ENCODE data around the gene ANAPC5. TPM values are rescaled to one million over a fixed set of nuclear protein-coding genes. Genes with fewer than 3 reads are reported as not detected.

ANAPC5 gene
- total RNA-seq, 1 experiment from 2014 or later: 116 TPM

DNA sequence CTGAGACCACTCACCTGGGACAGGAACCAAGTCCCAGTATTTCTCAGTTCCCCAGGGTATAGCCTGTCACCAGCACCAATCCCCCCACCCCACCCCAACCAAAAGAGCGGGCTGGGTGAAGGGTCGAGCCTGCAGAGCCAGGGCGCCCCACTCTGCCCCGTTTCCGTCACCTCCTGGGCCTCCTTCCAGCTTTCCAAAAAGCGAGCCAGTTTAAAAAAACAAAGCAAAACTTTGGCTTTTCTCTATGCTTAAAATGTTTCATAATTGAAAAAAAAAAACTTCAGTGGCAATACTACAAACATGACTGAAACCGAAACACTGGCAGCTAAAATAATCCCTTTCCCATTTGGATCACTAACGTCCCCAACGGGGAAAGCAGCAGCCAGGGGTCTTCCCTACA, 63.2 kb downstream of the ANAPC5 start:
- TF ChIP-seq, protein P1, sequence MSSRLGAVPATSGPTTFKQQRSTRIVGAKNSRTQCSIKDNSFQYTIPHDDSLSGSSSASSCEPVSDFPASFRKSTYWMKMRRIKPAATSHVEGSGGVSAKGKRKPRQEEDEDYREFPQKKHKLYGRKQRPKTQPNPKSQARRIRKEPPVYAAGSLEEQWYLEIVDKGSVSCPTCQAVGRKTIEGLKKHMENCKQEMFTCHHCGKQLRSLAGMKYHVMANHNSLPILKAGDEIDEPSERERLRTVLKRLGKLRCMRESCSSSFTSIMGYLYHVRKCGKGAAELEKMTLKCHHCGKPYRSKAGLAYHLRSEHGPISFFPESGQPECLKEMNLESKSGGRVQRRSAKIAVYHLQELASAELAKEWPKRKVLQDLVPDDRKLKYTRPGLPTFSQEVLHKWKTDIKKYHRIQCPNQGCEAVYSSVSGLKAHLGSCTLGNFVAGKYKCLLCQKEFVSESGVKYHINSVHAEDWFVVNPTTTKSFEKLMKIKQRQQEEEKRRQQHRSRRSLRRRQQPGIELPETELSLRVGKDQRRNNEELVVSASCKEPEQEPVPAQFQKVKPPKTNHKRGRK (CRISPR knock-in tag; IDR thresholded peaks at IDR 0.05; ENCODE audit: borderline replicate concordance): no peak
- TF ChIP-seq FOXJ3 (CRISPR knock-in tag; IDR thresholded peaks at IDR 0.05; ENCODE audit: borderline replicate concordance) (no peak), NR1H2 (CRISPR knock-in tag; IDR thresholded peaks at IDR 0.05) (no peak)
- Mint-ChIP-seq H3K9me3 (no peaks in the 10 kb centered on the region), H3K4me3 (no peak overlapping the region), H3K27ac (no peak overlapping the region), H3K27me3 (ENCODE audit: low read depth) (no peaks in the 10 kb centered on the region), H3K4me1 (peaks cover 24% of the 10 kb centered on the region), H3K36me3 (peaks cover 7% of the 10 kb centered on the region; the same call in 1 of the 2 replicates)
- ChIA-PET CTCF (no interaction called here), POLR2A (no interaction called here)
- ATAC-seq (peak; percentile 26; the same call in 1 of the 2 replicates), DNase-seq (ENCODE audit: low spot score) (no peak)

DNA sequence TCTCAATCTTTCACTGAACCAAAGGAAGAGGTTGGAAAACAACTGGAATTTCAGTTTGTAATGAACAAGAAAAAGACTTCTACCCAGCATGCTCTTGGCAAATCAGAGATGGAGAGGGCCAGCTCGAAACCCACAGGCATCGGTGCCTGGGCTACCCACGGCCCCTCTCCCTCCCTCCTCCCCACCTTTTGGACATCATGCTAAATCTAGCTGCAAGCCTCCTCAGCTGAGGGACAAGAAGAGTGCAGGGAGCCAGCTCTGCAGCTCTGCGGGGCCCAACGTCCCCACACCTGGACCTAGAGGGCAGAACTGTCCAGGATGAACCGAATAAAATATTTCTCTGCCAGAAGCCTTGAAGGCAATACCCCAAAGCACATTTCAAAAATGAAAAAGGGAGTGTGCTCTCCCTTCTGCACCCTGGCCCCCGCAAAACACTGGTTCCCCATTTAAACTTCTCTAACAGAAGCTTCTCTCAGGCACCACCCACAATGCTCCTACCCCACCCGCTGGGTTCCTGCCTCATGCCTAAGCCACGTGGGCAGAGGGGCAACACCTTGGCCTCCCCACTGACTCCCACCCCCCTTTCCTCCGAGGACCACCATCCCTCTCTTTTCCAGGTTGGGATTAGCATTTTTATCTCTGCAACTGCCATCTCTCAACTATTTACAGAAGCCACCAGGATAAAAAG, 63.9 kb downstream of the ANAPC5 start:
- H3K4me3 Mint-ChIP-seq: no peak overlapping the region
- ATAC-seq (0 out of 2 replicates have a peak, but pooled peaks have one; percentile 30), DNase-seq (ENCODE audit: low spot score) (no peak)
- peaks cover 7% of the 10 kb centered on the region; the same call in 1 of the 2 replicates for H3K36me3 Mint-ChIP-seq
- no peaks in the 10 kb centered on the region for H3K9me3 Mint-ChIP-seq
- TF ChIP-seq, protein P2, sequence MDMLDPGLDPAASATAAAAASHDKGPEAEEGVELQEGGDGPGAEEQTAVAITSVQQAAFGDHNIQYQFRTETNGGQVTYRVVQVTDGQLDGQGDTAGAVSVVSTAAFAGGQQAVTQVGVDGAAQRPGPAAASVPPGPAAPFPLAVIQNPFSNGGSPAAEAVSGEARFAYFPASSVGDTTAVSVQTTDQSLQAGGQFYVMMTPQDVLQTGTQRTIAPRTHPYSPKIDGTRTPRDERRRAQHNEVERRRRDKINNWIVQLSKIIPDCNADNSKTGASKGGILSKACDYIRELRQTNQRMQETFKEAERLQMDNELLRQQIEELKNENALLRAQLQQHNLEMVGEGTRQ (CRISPR knock-in tag; IDR thresholded peaks at IDR 0.05): peak; percentile 36; the same call in 1 of the 2 replicates
- TF ChIP-seq, protein P3, sequence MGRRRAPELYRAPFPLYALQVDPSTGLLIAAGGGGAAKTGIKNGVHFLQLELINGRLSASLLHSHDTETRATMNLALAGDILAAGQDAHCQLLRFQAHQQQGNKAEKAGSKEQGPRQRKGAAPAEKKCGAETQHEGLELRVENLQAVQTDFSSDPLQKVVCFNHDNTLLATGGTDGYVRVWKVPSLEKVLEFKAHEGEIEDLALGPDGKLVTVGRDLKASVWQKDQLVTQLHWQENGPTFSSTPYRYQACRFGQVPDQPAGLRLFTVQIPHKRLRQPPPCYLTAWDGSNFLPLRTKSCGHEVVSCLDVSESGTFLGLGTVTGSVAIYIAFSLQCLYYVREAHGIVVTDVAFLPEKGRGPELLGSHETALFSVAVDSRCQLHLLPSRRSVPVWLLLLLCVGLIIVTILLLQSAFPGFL (CRISPR knock-in tag; IDR thresholded peaks at IDR 0.05; ENCODE audit: borderline replicate concordance): no peak
- TF ChIP-seq ZNF317 (CRISPR knock-in tag; IDR thresholded peaks at IDR 0.05; ENCODE audit: borderline replicate concordance, low read depth): no peak
- no peak for TF ChIP-seq ZNF423 (CRISPR knock-in tag; IDR thresholded peaks at IDR 0.05)
- TF ChIP-seq NR1H2 (CRISPR knock-in tag; IDR thresholded peaks at IDR 0.05): no peak
- TF ChIP-seq SOX15 (CRISPR knock-in tag; IDR thresholded peaks at IDR 0.05): no peak
- TF ChIP-seq, protein P4, sequence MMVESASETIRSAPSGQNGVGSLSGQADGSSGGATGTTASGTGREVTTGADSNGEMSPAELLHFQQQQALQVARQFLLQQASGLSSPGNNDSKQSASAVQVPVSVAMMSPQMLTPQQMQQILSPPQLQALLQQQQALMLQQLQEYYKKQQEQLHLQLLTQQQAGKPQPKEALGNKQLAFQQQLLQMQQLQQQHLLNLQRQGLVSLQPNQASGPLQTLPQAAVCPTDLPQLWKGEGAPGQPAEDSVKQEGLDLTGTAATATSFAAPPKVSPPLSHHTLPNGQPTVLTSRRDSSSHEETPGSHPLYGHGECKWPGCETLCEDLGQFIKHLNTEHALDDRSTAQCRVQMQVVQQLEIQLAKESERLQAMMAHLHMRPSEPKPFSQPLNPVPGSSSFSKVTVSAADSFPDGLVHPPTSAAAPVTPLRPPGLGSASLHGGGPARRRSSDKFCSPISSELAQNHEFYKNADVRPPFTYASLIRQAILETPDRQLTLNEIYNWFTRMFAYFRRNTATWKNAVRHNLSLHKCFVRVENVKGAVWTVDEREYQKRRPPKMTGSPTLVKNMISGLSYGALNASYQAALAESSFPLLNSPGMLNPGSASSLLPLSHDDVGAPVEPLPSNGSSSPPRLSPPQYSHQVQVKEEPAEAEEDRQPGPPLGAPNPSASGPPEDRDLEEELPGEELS (CRISPR knock-in tag; IDR thresholded peaks at IDR 0.05): no peak
- TF ChIP-seq, protein P5, sequence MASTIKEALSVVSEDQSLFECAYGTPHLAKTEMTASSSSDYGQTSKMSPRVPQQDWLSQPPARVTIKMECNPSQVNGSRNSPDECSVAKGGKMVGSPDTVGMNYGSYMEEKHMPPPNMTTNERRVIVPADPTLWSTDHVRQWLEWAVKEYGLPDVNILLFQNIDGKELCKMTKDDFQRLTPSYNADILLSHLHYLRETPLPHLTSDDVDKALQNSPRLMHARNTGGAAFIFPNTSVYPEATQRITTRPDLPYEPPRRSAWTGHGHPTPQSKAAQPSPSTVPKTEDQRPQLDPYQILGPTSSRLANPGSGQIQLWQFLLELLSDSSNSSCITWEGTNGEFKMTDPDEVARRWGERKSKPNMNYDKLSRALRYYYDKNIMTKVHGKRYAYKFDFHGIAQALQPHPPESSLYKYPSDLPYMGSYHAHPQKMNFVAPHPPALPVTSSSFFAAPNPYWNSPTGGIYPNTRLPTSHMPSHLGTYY (CRISPR knock-in tag; IDR thresholded peaks at IDR 0.05): no peak
- peaks cover 24% of the 10 kb centered on the region for H3K4me1 Mint-ChIP-seq
- POLR2A ChIA-PET: interaction anchor here (0.5 to 1.2 kb wide), 3 partner anchors 9 to 743 kb away, joined by 3 read pairs; no protein-coding TSS in a partner anchor
- H3K27me3 Mint-ChIP-seq (ENCODE audit: low read depth): no peaks in the 10 kb centered on the region
- peak overlapping the region; percentile 28 for H3K27ac Mint-ChIP-seq
- CTCF ChIA-PET: interaction anchor here (0.6 kb wide), 1 partner anchor 486 kb away, joined by 3 read pairs; no protein-coding TSS in a partner anchor

DNA sequence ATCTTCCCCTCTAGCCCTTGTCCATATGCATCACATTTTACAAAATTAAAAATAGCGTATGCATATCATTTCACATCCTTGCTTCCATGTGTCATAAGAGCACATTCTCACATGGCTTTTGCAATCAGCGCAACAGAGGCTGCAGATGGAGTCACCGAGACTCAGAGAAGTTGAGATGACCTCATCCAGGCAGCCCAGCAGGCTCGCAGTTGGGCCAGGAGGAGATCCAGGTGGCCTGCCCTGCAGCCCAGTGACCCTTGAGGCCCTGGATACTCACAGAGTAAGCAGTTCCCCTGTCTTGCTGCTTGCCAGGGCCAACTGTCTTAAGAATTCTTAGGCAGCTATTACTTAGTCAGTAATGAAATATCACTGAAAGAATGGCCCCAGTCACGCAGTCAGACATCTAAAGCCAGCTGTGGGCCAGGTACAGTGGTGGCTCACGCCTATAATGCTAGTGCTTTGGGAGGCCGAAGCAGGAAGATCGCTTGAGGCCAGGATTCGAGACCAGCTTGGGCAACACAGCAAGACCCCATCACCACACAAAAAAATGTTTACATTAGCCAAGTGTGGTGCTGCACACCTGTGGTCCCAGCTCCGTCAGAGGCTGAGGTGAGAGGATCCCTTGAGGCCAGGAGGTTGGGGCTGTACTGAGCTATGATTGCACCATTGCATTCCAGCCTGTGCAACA, 64.8 kb downstream of the ANAPC5 start:
- Mint-ChIP-seq H3K36me3 (peaks cover 7% of the 10 kb centered on the region; the same call in 1 of the 2 replicates), H3K4me3 (no peak overlapping the region), H3K9me3 (no peaks in the 10 kb centered on the region), H3K27me3 (ENCODE audit: low read depth) (no peaks in the 10 kb centered on the region), H3K4me1 (peaks cover 24% of the 10 kb centered on the region), H3K27ac (no peak overlapping the region)
- ChIA-PET CTCF (interaction anchor here (0.5 to 0.6 kb wide), 2 partner anchors 487 to 718 kb away, joined by 3 read pairs; no protein-coding TSS in a partner anchor), POLR2A (interaction anchor here (0.6 to 1.2 kb wide), 2 partner anchors 8 to 10 kb away, joined by 3 read pairs; no protein-coding TSS in a partner anchor)
- ATAC-seq (no peak), DNase-seq (ENCODE audit: low spot score) (no peak)
- TF ChIP-seq, protein P6, sequence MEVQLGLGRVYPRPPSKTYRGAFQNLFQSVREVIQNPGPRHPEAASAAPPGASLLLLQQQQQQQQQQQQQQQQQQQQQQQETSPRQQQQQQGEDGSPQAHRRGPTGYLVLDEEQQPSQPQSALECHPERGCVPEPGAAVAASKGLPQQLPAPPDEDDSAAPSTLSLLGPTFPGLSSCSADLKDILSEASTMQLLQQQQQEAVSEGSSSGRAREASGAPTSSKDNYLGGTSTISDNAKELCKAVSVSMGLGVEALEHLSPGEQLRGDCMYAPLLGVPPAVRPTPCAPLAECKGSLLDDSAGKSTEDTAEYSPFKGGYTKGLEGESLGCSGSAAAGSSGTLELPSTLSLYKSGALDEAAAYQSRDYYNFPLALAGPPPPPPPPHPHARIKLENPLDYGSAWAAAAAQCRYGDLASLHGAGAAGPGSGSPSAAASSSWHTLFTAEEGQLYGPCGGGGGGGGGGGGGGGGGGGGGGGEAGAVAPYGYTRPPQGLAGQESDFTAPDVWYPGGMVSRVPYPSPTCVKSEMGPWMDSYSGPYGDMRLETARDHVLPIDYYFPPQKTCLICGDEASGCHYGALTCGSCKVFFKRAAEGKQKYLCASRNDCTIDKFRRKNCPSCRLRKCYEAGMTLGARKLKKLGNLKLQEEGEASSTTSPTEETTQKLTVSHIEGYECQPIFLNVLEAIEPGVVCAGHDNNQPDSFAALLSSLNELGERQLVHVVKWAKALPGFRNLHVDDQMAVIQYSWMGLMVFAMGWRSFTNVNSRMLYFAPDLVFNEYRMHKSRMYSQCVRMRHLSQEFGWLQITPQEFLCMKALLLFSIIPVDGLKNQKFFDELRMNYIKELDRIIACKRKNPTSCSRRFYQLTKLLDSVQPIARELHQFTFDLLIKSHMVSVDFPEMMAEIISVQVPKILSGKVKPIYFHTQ (CRISPR knock-in tag; IDR thresholded peaks at IDR 0.05): no peak
- TF ChIP-seq, protein P7, sequence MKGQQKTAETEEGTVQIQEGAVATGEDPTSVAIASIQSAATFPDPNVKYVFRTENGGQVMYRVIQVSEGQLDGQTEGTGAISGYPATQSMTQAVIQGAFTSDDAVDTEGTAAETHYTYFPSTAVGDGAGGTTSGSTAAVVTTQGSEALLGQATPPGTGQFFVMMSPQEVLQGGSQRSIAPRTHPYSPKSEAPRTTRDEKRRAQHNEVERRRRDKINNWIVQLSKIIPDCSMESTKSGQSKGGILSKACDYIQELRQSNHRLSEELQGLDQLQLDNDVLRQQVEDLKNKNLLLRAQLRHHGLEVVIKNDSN (CRISPR knock-in tag; IDR thresholded peaks at IDR 0.05): no peak
- no peak for TF ChIP-seq TP53 (CRISPR knock-in tag; IDR thresholded peaks at IDR 0.05)
- peak; percentile 94 for TF ChIP-seq ZNF121 (CRISPR knock-in tag; IDR thresholded peaks at IDR 0.05)
